ENCODE measurements around the gene ST3GAL6.

- no peak for TF ChIP-seq CTCF (IDR thresholded peaks at IDR 0.05; ENCODE audit: control extremely low read depth in 1 of 3, insufficient read depth in 1 of 3, low read depth in 1 of 3, low read length in 3 of 3)
- no peak for TF ChIP-seq POLR2A (IDR thresholded peaks at IDR 0.05; ENCODE audit: control extremely low read depth in 1 of 2, low read depth in 2 of 2, low read length in 2 of 2)
- TF ChIP-seq POU5F1 (IDR thresholded peaks at IDR 0.05; ENCODE audit: low read depth, low read length): no peak
- no peak for TF ChIP-seq PHF8 (conservative IDR thresholded peaks at IDR 0.05; ENCODE audit: low read depth, low read length)
- no peak for TF ChIP-seq ASH2L (IDR thresholded peaks at IDR 0.05; ENCODE audit: low read length)
- no peak for TF ChIP-seq FOSL1 (IDR thresholded peaks at IDR 0.05; ENCODE audit: insufficient read depth, low read depth, low read length)
- TF ChIP-seq CHD2 (IDR thresholded peaks at IDR 0.05; ENCODE audit: low read length): no peak
- no peak for TF ChIP-seq SP2 (IDR thresholded peaks at IDR 0.05; ENCODE audit: low read length)
- TF ChIP-seq EZH2 (IDR thresholded peaks at IDR 0.05; ENCODE audit: low read depth, low read length, severe bottlenecking): no peak
- TF ChIP-seq SIN3A (conservative IDR thresholded peaks at IDR 0.05 in 1 of 2, IDR thresholded peaks at IDR 0.05 in 1 of 2; ENCODE audit: low read depth in 1 of 2, low read length in 2 of 2): no peak
- TF ChIP-seq MAX (IDR thresholded peaks at IDR 0.05): no peak
Observed at GRCh38 chr3:98745718-98746117, 17.4 kb upstream of the ST3GAL6 start.
